Motor neuron (in vitro differentiated cells): ENCODE results near the gene SH2D3A. TPM values are rescaled to one million over a fixed set of nuclear protein-coding genes. Genes with fewer than 3 reads are reported as not detected.
"Not testable (repeated sequence)": the region's sequence is repeated elsewhere in the genome, so short reads cannot be mapped to it uniquely, and the experiment has no call there.

ENCODE experiments used
- ATAC-seq, 8 experiments: fragments of 200-7000 bp; cut with Tn5 transposase; replicated peaks in 6 of 8; 2 replicates each; pipeline ENCODE4 v1.8.0; 2021; ENCODE audit warnings: mild to moderate bottlenecking in 8 of 8, moderate library complexity in 8 of 8
- H3K27ac ChIP-seq, 2 donors: fragments of 250-450 bp; sonication (Bioruptor Pico); 2 replicates each; pipeline ENCODE4 v1.9.0; 2021; ENCODE audit warnings: antibody characterized with exemption in 2 of 2, mild to moderate bottlenecking in 2 of 2, moderate library complexity in 1 of 2
- H3K4me1 ChIP-seq, 2 donors: fragments of 250-450 bp; sonication (Bioruptor Pico); replicated peaks in 1 of 2; 2 replicates each; pipeline ENCODE4 v1.6.1; 2021; ENCODE audit warnings: antibody characterized with exemption in 2 of 2, mild to moderate bottlenecking in 2 of 2, moderate library complexity in 1 of 2
- H3K4me3 ChIP-seq, 5 donors: fragments of 250-450 bp; sonication (Bioruptor Pico); 2 replicates each; pipeline ENCODE4 v1.9.0; 2021; ENCODE audit warnings: antibody characterized with exemption in 5 of 5, mild to moderate bottlenecking in 5 of 5, moderate library complexity in 4 of 5
- WGBS, 10 experiments: fragments of 450-650 bp; shearing (Covaris generic); methylation state at CpG; one replicate each; pipeline ENCODE4 v1.0.0; 2022; 5-methylcytosine and 5-hydroxymethylcytosine counted together
- in situ Hi-C, 9 experiments: fragments of 400-800 bp; cut with MboI; loops; one replicate each; pipeline ENCODE4 v1.15.0; 2021; ENCODE audit warnings: low sequenced_read_pairs in 9 of 9, low pct_unique_long_range_greater_than_20kb in 2 of 9; ENCODE audit not compliant: unreplicated experiment in 9 of 9
- total RNA-seq, 8 experiments: library from RNA; unstranded; fragments of 300-600 nt; gene quantifications; 2 replicates each; pipeline versions ENCODE4 v1.2.3 to v1.2.4, GENCODE V29; 2022

SH2D3A gene
- total RNA-seq, 8 experiments from 2014 or later: 0.07 to 3.1 (median 0.29) TPM

- no peak for ATAC-seq
- no peaks in the 10 kb centered on the region for H3K4me1 ChIP-seq
- H3K4me3 ChIP-seq: no peak overlapping the region
- in situ Hi-C loops: no loop called here
- WGBS, 10 experiments: 10 to 80% (median 59%) methylated on average over 2 to 4 of the region's 4 CpGs; no CpG with 5 or more reads in 6 of the 10 experiments
- no peak overlapping the region for H3K27ac ChIP-seq
These were observed 9.8 kb upstream of the SH2D3A start for GRCh38 chr19:6776999-6777398.

GRCh38 chr19:6776045-6776444, 8.8 kb upstream of the SH2D3A start:
- H3K27ac ChIP-seq, ATAC-seq, H3K4me1 ChIP-seq, H3K4me3 ChIP-seq, in situ Hi-C loops: not testable (repeated sequence)

GRCh38 chr19:6774821-6775707, 7.8 kb upstream of the SH2D3A start:
- in situ Hi-C loops: no loop called here
- H3K4me3 ChIP-seq: no peak overlapping the region
- 32 to 80% (median 47%) methylated on average over 1 to 8 of the region's 11 CpGs; no CpG with 5 or more reads in 1 of the 10 experiments for WGBS, 10 experiments
- ATAC-seq: peak in 3 of 8 experiments; percentile 35 to 61 (median 51)
- no peak overlapping the region for H3K27ac ChIP-seq
- H3K4me1 ChIP-seq: no peaks in the 10 kb centered on the region

- Histone ChIP-seq H3K4me1 (no peaks in the 10 kb centered on the region), H3K4me3 (no peak overlapping the region), H3K27ac (no peak overlapping the region)
- ATAC-seq: peak in 1 of 8 experiments; percentile 25
- 0 to 40% methylated on average over 1 to 2 of the region's 8 CpGs; no CpG with 5 or more reads in 8 of the 10 experiments for WGBS, 10 experiments
- in situ Hi-C loops: no loop called here
These were observed 6.2 kb upstream of the SH2D3A start for GRCh38 chr19:6773323-6773931.

DNA sequence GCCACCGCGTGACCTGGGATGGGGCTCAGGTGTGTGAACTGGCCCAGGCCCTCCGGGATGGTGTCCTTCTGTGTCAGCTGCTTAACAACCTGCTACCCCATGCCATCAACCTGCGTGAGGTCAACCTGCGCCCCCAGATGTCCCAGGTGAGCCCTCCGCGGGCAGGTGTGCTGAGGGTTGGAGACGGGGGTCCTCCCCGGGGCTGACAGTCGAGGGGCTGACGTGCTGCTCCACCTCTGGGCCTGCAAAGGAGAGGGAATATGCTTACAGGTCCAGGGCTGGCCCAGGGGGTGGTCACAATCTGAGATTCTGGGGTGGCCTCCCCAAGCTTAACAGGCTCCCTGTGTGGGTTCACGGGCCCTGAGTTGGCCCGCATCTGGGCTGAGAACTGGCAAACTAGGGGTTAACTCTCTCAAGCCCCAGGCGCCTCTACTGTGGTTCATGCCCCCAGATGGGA, 5.7 kb upstream of the SH2D3A start:
- in situ Hi-C loops: no loop called here
- no peak overlapping the region for H3K4me3 ChIP-seq
- H3K27ac ChIP-seq: no peak overlapping the region
- no peak for ATAC-seq
- 60% methylated on average over 3 of the region's 14 CpGs; no CpG with 5 or more reads in 9 of the 10 experiments for WGBS, 10 experiments
- no peaks in the 10 kb centered on the region for H3K4me1 ChIP-seq

- no peaks in the 10 kb centered on the region for H3K4me1 ChIP-seq
- no peak for ATAC-seq
- H3K27ac ChIP-seq: no peak within 1 kb of the TSS
- no peak within 1 kb of the TSS for H3K4me3 ChIP-seq
- 0 to 88% (median 80%) methylated on average over 1 to 4 of the region's 25 CpGs; no CpG with 5 or more reads in 2 of the 10 experiments for WGBS, 10 experiments
- in situ Hi-C loops: no loop called here
These were observed 5.0 kb upstream of the SH2D3A start, which contains the start of gene VAV1 for GRCh38 chr19:6772028-6772865. Gene VAV1 (plus strand): TSS chr19:6772708. CDS start chr19:6772808, 100 bp downstream.

DNA sequence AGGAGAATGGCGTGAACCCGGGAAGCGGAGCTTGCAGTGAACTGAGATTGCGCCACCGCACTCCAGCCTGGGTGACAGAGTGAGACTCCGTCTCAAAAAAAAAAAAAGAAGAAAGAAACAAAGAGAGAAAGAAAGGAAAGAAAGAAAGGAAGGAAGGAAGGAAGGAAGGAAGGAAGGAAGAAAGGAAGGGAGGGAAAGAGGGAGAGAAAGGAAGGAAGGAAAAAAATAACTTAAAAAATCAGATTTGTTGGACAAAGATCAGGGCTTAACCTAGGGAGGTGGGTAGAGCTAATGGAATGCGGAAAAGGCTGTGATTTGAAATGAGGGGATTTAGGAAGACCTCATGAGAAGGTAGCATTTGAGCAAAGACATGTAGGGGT, 4.4 kb upstream of the SH2D3A start:
- ATAC-seq, H3K4me1 ChIP-seq, H3K27ac ChIP-seq, H3K4me3 ChIP-seq, in situ Hi-C loops: not testable (repeated sequence)
- WGBS, 10 experiments: 64 to 94% (median 85%) methylated on average over 3 to 7 of the region's 7 CpGs

- Histone ChIP-seq H3K4me3 (no peak overlapping the region), H3K4me1 (no peaks in the 10 kb centered on the region), H3K27ac (no peak overlapping the region)
- 0 to 100% (median 60%) methylated on average over 1 to 11 of the region's 11 CpGs; no CpG with 5 or more reads in 1 of the 10 experiments for WGBS, 10 experiments
- in situ Hi-C loops: no loop called here
- peak in 2 of 8 experiments; percentile 7 to 55 for ATAC-seq
These were observed 1.9 kb upstream of the SH2D3A start for GRCh38 chr19:6769006-6769619.

DNA sequence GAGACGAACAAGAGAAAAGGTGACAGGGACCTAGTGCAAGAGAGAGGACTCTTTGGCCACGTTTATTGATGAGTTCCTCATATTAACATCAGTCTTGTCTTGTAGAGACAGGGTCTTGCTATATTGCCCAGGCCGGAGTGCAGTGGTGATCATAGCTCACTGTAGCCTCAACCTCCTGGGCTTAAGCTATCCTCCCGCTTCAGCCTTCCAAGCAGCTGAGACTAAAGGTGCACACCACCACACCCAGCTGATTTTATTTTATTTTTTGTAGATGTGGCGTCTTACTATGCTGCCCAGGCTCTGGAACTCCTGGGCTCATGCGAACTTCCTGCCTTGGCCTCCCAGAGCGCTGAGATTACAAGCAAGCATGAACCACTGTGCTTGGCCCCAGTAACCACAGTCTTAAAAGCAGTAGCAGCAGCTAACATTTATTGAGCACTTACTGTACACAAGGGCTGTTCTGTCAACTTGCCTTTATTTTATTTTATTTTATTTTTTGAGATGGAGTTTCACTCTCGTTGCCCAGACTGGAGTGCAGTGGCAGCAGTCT, 1.1 kb upstream of the SH2D3A start:
- no peak for ATAC-seq
- no peak overlapping the region for H3K4me3 ChIP-seq
- no peaks in the 10 kb centered on the region for H3K4me1 ChIP-seq
- in situ Hi-C loops: no loop called here
- WGBS, 10 experiments: 40 to 100% (median 68%) methylated on average over 1 to 5 of the region's 8 CpGs; no CpG with 5 or more reads in 2 of the 10 experiments
- H3K27ac ChIP-seq: no peak overlapping the region

DNA sequence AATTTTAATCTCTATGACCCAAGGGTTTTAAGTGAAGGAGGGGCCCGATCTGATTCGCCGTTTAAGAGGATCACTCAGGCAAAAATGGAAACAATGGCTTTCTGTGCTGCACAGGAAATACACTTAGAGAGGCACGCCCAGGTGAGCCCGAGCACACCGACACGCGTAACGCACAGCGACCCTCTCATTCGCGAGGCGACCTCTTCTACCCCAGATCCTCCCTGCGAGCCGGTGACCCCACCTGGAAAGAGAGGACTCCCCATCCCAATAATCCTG, 216 bp downstream of the SH2D3A start:
- peak in 2 of 8 experiments; percentile 29 to 36 for ATAC-seq
- 0 to 18% (median 12%) methylated on average over 1 to 11 of the region's 15 CpGs; no CpG with 5 or more reads in 6 of the 10 experiments for WGBS, 10 experiments
- H3K27ac ChIP-seq: no peak overlapping the region
- no peaks in the 10 kb centered on the region for H3K4me1 ChIP-seq
- in situ Hi-C loops: no loop called here
- H3K4me3 ChIP-seq: peak overlapping the region in 2 of 5 donors; percentile 3 to 13

GRCh38 chr19:6766357-6767080, 716 bp downstream of the SH2D3A start:
- Histone ChIP-seq H3K4me3 (no peak overlapping the region), H3K4me1 (no peaks in the 10 kb centered on the region), H3K27ac (no peak overlapping the region)
- ATAC-seq: peak in 3 of 8 experiments; percentile 27 to 57 (median 41)
- 0 to 57% (median 18%) methylated on average over 1 to 15 of the region's 16 CpGs; no CpG with 5 or more reads in 2 of the 10 experiments for WGBS, 10 experiments
- in situ Hi-C loops: no loop called here
